Bronchial epithelial cell (primary cell): ENCODE measurements around the gene C16orf92. TPM values are rescaled to one million over a fixed set of nuclear protein-coding genes. Genes with fewer than 3 reads are reported as not detected.

Experiments
- DNase-seq: peaks from one replicate; pipeline ENCODE4 v3.0.0-alpha.2; 2010; ENCODE audit warnings: low read depth
- FAIRE-seq: peaks from 2 replicates; lab custom pipeline; 2011; peaks lifted over from hg19 to GRCh38; lab: Jason Lieb, UNC
- H3K27me3 ChIP-seq: 2 replicates; pipeline ENCODE4 v1.5.1; 2011; ENCODE audit warnings: low read length; ENCODE audit not compliant: control insufficient read depth, insufficient read depth
- H3K36me3 ChIP-seq: 2 replicates; pipeline ENCODE4 v1.5.1; 2011; ENCODE audit warnings: low read length; ENCODE audit not compliant: control insufficient read depth, insufficient read depth
- H3K4me3 ChIP-seq: 2 replicates; pipeline ENCODE4 v1.5.1; 2011; ENCODE audit warnings: mild to moderate bottlenecking, low read depth, low read length, control low read depth
- total RNA-seq: library from RNA; depleted of rRNA; stranded (reverse); fragments of >200 nt; gene quantifications from 2 replicates; pipeline ENCODE4 v1.2.1, GENCODE V29; 2014
- TF ChIP-seq, protein P1 (sequence below): IDR thresholded peaks from 2 replicates; pipeline ENCODE4 v1.5.1; 2011; ENCODE audit warnings: mild to moderate bottlenecking, moderate library complexity, low read length, control low read depth, inconsistent platforms; ENCODE audit not compliant: insufficient read depth, severe bottlenecking

C16orf92 gene
- total RNA-seq, 1 donor from 2014 or later = not detected

DNA sequence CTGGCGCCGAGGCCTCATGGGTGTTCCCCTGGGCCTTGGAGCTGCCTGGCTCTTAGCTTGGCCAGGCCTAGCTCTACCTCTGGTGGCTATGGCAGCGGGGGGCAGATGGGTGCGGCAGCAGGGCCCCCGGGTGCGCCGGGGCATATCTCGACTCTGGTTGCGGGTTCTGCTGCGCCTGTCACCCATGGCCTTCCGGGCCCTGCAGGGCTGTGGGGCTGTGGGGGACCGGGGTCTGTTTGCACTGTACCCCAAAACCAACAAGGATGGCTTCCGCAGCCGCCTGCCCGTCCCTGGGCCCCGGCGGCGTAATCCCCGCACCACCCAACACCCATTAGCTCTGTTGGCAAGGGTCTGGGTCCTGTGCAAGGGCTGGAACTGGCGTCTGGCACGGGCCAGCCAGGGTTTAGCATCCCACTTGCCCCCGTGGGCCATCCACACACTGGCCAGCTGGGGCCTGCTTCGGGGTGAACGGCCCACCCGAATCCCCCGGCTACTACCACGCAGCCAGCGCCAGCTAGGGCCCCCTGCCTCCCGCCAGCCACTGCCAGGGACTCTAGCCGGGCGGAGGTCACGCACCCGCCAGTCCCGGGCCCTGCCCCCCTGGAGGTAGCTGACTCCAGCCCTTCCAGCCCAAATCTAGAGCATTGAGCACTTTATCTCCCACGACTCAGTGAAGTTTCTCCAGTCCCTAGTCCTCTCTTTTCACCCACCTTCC, 35.5 kb upstream of the C16orf92 start:
- Histone ChIP-seq H3K4me3 (no peak overlapping the region), H3K36me3 (peaks cover 50% of the 10 kb centered on the region), H3K27me3 (no peaks in the 10 kb centered on the region)
- no peak for DNase-seq
- TF ChIP-seq, protein P1, sequence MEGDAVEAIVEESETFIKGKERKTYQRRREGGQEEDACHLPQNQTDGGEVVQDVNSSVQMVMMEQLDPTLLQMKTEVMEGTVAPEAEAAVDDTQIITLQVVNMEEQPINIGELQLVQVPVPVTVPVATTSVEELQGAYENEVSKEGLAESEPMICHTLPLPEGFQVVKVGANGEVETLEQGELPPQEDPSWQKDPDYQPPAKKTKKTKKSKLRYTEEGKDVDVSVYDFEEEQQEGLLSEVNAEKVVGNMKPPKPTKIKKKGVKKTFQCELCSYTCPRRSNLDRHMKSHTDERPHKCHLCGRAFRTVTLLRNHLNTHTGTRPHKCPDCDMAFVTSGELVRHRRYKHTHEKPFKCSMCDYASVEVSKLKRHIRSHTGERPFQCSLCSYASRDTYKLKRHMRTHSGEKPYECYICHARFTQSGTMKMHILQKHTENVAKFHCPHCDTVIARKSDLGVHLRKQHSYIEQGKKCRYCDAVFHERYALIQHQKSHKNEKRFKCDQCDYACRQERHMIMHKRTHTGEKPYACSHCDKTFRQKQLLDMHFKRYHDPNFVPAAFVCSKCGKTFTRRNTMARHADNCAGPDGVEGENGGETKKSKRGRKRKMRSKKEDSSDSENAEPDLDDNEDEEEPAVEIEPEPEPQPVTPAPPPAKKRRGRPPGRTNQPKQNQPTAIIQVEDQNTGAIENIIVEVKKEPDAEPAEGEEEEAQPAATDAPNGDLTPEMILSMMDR = no peak
- FAIRE-seq = no peak

DNA sequence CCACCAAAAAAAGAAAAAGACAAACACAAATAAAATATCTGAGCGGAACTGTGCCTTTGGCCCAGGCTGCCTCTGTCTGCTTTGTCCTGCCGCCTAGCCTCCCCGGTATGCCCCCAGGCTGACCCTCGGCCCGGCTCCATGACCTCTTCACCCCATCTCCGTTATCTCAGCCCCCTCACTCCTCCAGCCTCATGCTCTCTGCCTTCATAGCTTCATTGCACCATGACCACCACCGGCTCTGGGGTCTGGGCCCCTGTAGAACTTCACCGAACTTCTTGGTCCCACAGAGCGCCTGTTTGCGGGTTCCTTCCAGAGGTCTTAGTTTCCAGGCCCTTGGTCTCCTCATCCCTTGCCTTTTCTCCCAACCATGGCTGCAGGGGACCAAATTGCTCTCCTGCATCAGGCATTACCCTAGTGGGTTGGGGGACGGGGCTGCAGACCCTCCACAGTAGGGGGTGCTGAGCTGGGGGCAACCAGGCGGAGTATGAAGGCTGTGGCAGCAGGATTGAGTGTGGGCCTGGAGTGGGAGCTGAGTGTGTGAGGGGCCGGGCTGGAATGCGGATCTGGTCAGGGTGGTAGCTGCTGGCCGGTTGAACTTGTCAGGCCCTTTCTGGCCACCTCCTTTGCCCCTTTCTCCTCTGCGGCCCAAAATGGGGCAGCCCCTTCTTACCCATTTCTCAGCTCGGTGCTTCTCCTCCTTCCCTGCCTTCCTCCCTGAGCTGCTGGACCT, 34.5 kb upstream of the C16orf92 start:
- TF ChIP-seq, protein P1 = no peak
- FAIRE-seq (no peak), DNase-seq (no peak)
- H3K4me3 ChIP-seq = no peak overlapping the region
- H3K27me3 ChIP-seq = no peaks in the 10 kb centered on the region
- peaks cover 42% of the 10 kb centered on the region for H3K36me3 ChIP-seq

DNA sequence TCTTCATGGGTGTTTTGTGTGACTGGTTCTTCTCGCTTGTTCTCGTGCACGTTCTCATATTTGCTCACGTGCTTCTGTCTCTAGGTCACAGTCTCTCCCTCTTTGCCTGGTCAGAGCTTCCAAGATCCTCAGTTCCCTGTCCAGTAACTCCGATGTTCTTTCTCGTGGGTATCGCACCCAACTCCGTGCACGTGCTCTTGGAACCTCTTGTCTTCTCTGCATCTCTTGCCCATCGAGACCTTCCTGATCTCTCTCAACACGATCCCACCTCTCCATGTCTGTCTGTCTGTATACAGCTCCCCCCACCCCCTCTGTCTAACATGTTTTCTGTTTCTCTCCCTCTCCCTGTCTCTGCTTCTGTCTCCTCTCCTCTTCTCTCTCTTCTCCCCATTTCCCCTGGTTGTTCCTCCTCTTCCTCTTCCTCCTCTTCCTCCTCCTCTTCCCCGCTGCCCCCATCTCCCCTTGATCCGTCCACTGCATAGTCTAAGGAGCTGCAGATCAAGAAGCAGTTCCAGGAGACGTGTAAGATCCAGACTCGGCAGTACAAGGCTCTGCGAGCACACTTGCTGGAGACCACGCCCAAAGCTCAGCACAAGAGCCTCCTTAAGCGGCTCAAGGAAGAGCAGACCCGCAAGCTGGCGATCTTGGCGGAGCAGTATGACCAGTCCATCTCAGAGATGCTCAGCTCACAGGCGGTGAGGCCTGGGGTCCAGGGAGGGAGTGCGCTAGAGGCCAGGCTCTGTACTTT, 33.7 kb upstream of the C16orf92 start:
- DNase-seq (no peak), FAIRE-seq (peak; percentile 92)
- Histone ChIP-seq H3K4me3 (no peak overlapping the region), H3K36me3 (peaks cover 36% of the 10 kb centered on the region), H3K27me3 (no peaks in the 10 kb centered on the region)
- TF ChIP-seq, protein P1 = no peak

DNA sequence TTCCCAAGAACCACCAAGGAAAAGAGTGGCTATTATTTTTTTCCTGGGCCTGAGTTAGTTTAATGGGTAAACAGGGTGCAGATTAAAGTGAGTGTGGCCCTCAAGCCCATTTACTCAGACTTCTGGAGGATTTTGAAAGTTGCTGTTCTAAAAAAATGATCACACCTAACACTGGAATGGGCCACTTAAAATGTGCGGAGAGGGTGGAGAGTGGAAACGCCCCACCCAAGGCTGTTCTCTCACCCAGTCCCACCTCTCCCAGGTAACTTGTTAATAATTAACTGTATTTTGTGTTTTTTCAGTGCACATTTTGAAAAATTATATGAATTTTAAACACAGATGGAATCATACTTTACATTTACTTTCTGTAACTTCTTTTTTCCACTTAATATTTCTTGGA, 33.0 kb upstream of the C16orf92 start:
- Histone ChIP-seq H3K36me3 (peaks cover 31% of the 10 kb centered on the region), H3K27me3 (no peaks in the 10 kb centered on the region), H3K4me3 (no peak overlapping the region)
- FAIRE-seq = no peak
- TF ChIP-seq, protein P1 = no peak
- no peak for DNase-seq

DNA sequence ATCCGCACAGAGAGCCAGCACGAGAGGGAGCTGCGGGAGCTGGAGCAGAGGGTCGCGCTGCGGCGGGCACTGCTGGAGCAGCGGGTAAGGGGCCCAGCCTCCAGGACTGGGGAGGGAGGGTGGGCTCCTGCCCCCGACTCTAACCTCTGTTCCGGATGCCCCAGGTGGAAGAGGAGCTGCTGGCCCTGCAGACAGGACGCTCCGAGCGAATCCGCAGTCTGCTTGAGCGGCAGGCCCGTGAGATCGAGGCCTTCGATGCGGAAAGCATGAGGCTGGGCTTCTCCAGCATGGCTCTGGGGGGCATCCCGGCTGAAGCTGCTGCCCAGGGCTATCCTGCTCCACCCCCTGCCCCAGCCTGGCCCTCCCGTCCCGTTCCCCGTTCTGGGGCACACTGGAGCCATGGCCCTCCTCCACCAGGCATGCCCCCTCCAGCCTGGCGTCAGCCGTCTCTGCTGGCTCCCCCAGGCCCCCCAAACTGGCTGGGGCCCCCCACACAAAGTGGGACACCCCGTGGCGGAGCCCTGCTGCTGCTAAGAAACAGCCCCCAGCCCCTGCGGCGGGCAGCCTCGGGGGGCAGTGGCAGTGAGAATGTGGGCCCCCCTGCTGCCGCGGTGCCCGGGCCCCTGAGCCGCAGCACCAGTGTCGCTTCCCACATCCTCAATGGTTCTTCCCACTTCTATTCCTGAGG, 32.0 kb upstream of the C16orf92 start:
- TF ChIP-seq, protein P1 = no peak
- no peak for FAIRE-seq
- Histone ChIP-seq H3K36me3 (peaks cover 25% of the 10 kb centered on the region), H3K27me3 (no peaks in the 10 kb centered on the region), H3K4me3 (no peak overlapping the region)
- DNase-seq = no peak
